H1 (cell line): ENCODE data around the gene HBS1L.

Experiments
- ATF2 ChIP-seq: IDR thresholded peaks from 2 replicates; pipeline ENCODE4 v1.6.1; 2012; ENCODE audit warnings: low read length, inconsistent platforms
- BRCA1 ChIP-seq: IDR thresholded peaks from 2 replicates; pipeline ENCODE4 v1.6.1; 2012; ENCODE audit warnings: low read depth, low read length, improper control_type of control experiment
- CBX5 ChIP-seq: fragments of 300-800, 300-1000 bp; sonication (generic); IDR thresholded peaks from 2 replicates; pipeline ENCODE4 v1.7.1; 2016; ENCODE audit warnings: antibody characterized with exemption, low read length, low read depth
- CREB1 ChIP-seq: IDR thresholded peaks from 2 replicates; pipeline ENCODE4 v1.6.1; 2012; ENCODE audit warnings: inconsistent platforms
- CTCF ChIP-seq, 3 experiments: IDR thresholded peaks; 1 replicate in 2 of 3; 2 replicates in 1 of 3; pipeline versions ENCODE4 v1.5.1 to v1.6.1; 2011; ENCODE audit warnings: low read length in 3 of 3, mild to moderate bottlenecking in 3 of 3, inconsistent platforms in 2 of 3, low read depth in 1 of 3, moderate library complexity in 1 of 3; ENCODE audit not compliant: insufficient read depth in 1 of 3; ENCODE audit errors: control extremely low read depth in 1 of 3
- GABPA ChIP-seq: IDR thresholded peaks from 2 replicates; pipeline ENCODE4 v1.6.1; 2011; ENCODE audit warnings: mild to moderate bottlenecking, low read length, moderate library complexity, borderline replicate concordance; ENCODE audit not compliant: insufficient read depth
- GTF2F1 ChIP-seq: IDR thresholded peaks from 2 replicates; pipeline ENCODE4 v1.6.1; 2012; ENCODE audit warnings: low read depth, low read length, improper control_type of control experiment, borderline replicate concordance
- POLR2AphosphoS5 ChIP-seq: IDR thresholded peaks from 2 replicates; pipeline ENCODE4 v1.6.1; 2011; ENCODE audit warnings: low read depth, low read length
- POU5F1 ChIP-seq: IDR thresholded peaks from 2 replicates; pipeline ENCODE4 v1.6.1; 2011; ENCODE audit warnings: low read depth, mild to moderate bottlenecking, low read length, moderate library complexity
- RFX5 ChIP-seq: IDR thresholded peaks from 2 replicates; pipeline ENCODE4 v1.6.1; 2011; ENCODE audit warnings: low read depth, low read length, improper control_type of control experiment, borderline replicate concordance
- SRF ChIP-seq: IDR thresholded peaks from 2 replicates; pipeline ENCODE4 v1.6.1; 2011; ENCODE audit warnings: mild to moderate bottlenecking, low read depth, low read length, moderate library complexity
- TAF1 ChIP-seq: IDR thresholded peaks from 2 replicates; pipeline ENCODE4 v1.6.1; 2011; ENCODE audit warnings: mild to moderate bottlenecking, low read depth, low read length
- TCF12 ChIP-seq: IDR thresholded peaks from 2 replicates; pipeline ENCODE4 v1.6.1; 2011; ENCODE audit warnings: low read depth, mild to moderate bottlenecking, low read length
- TEAD4 ChIP-seq: IDR thresholded peaks from 2 replicates; pipeline ENCODE4 v1.6.1; 2012; ENCODE audit warnings: low read depth, low read length, inconsistent platforms, mixed read lengths

GRCh38 chr6:134983823-134984222, 70.8 kb downstream of the HBS1L start:
- TF ChIP-seq TCF12 (no peak), TAF1 (no peak), SRF (no peak), CTCF (IDR thresholded peaks at IDR 0.05; ENCODE audit: control extremely low read depth in 1 of 3, insufficient read depth in 1 of 3, low read depth in 1 of 3, low read length in 3 of 3) (no peak), CBX5 (no peak), POLR2AphosphoS5 (no peak), ATF2 (no peak), GTF2F1 (no peak), RFX5 (no peak), POU5F1 (no peak), GABPA (no peak), BRCA1 (no peak), CREB1 (no peak), TEAD4 (no peak)
